Cardiac muscle cell (in vitro differentiated cells and primary cell): ENCODE data around the gene STUB1. TPM values are rescaled to one million over a fixed set of nuclear protein-coding genes. Genes with fewer than 3 reads are reported as not detected.

Experiments
- DNase-seq, 2 donors: peaks; one replicate each; pipeline versions ENCODE4 v3.0.0 to v3.0.0-alpha.2; 2010 to 2017; ENCODE audit warnings: low read depth in 1 of 2, low spot score in 1 of 2
- H3K27ac ChIP-seq: fragments of 200-600 bp; sonication (generic); 2 replicates; pipeline ENCODE4 v1.5.1; 2016
- H3K27me3 ChIP-seq: fragments of 200-600 bp; sonication (generic); 2 replicates; pipeline ENCODE4 v1.6.0; 2016; ENCODE audit warnings: control low read depth
- H3K36me3 ChIP-seq: fragments of 200-600 bp; sonication (generic); 2 replicates; pipeline ENCODE4 v1.5.1; 2016; ENCODE audit warnings: control low read depth
- H3K4me1 ChIP-seq: fragments of 200-600 bp; sonication (generic); 2 replicates; pipeline ENCODE4 v1.8.1; 2017; ENCODE audit warnings: low read depth, mild to moderate bottlenecking, mixed run types
- H3K4me3 ChIP-seq: fragments of 200-600 bp; sonication (generic); 2 replicates; pipeline ENCODE4 v1.5.1; 2016; ENCODE audit warnings: mild to moderate bottlenecking
- H3K9me3 ChIP-seq: fragments of 200-600 bp; sonication (generic); 2 replicates; pipeline ENCODE4 v1.5.1; 2017; ENCODE audit warnings: low read depth, mild to moderate bottlenecking, control low read depth
- CTCF ChIP-seq: IDR thresholded peaks from 2 replicates; pipeline ENCODE4 v1.5.1; 2012; ENCODE audit warnings: low read depth, mild to moderate bottlenecking, low read length
- polyA plus RNA-seq: library from polyadenylated mRNA; unstranded; fragments of >200 nt; fragmentation: Nextera tagmentation; extraction: Ambion mirVana; gene quantifications from 2 replicates; pipeline ENCODE4 v1.2.1, GENCODE V29; 2016
- total RNA-seq: library from RNA; depleted of rRNA; stranded (reverse); fragments of >200 nt; gene quantifications from 2 replicates; pipeline ENCODE4 v1.2.3, GENCODE V29; 2016

The STUB1 gene
- total and polyA plus RNA-seq, 2 experiments from 2014 or later = 176 to 269 TPM

GRCh38 chr16:684071-684794 is 4.0 kb downstream of the STUB1 start, which contains the start of gene JMJD8:
TSS of gene JMJD8 (minus strand) at chr16:684334. CDS start at chr16:684319, 15 bp downstream.
- no peak for TF ChIP-seq CTCF

GRCh38 chr16:684961-685696 is 4.9 kb downstream of the STUB1 start:
- H3K9me3 ChIP-seq = no peaks in the 10 kb centered on the region
- H3K27ac ChIP-seq = peak overlapping the region; percentile 68
- no peak for TF ChIP-seq CTCF
- DNase-seq = no peak
- peaks cover 16% of the 10 kb centered on the region for H3K4me1 ChIP-seq
- peaks cover 32% of the 10 kb centered on the region for H3K36me3 ChIP-seq
- H3K27me3 ChIP-seq = no peaks in the 10 kb centered on the region
- H3K4me3 ChIP-seq = no peak overlapping the region

More at GRCh38 chr16:684071-684794, 4.0 kb downstream of the STUB1 start, which contains the start of gene JMJD8:
- peak; percentile 97 to 98 for DNase-seq
- Histone ChIP-seq H3K4me1 (peaks cover 11% of the 10 kb centered on the region), H3K27me3 (no peaks in the 10 kb centered on the region), H3K4me3 (peak within 1 kb of the TSS; percentile 71), H3K27ac (peak within 1 kb of the TSS; percentile 71), H3K9me3 (no peaks in the 10 kb centered on the region), H3K36me3 (peaks cover 32% of the 10 kb centered on the region)

GRCh38 chr16:685967-686366 is 5.8 kb downstream of the STUB1 start:
- peak; percentile 44 for TF ChIP-seq CTCF
- peak; percentile 43 to 52 for DNase-seq
- Histone ChIP-seq H3K27ac (no peak overlapping the region), H3K27me3 (peaks cover under 1% of the 10 kb centered on the region), H3K9me3 (no peaks in the 10 kb centered on the region), H3K36me3 (peaks cover 32% of the 10 kb centered on the region), H3K4me3 (no peak overlapping the region), H3K4me1 (peaks cover 16% of the 10 kb centered on the region)

GRCh38 chr16:686459-687260 is 6.5 kb downstream of the STUB1 start:
- Histone ChIP-seq H3K4me1 (peaks cover 11% of the 10 kb centered on the region), H3K36me3 (peaks cover 27% of the 10 kb centered on the region), H3K27ac (no peak overlapping the region), H3K27me3 (peaks cover 8% of the 10 kb centered on the region), H3K9me3 (no peaks in the 10 kb centered on the region), H3K4me3 (no peak overlapping the region)
- no peak for DNase-seq
- TF ChIP-seq CTCF = no peak

DNA sequence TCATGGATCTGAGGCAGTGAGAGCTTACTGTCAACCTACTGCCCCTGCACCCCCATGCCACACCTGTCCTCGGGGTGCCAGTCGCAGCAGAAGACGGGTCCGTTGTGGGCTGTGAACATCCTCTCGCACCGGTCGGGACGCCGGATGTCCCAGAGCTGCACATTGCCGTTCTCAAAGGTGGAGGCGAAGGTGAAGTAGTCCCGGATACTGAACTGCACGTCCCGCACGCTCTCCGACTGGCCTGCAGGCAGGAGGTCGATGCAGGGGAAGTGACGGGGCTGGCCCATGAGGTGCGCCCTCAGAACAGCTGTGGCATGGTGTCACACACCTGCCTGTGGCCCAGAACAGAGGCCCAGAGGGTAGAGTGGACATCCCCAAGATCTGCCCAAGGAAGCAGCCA is 7.3 kb downstream of the STUB1 start:
- Histone ChIP-seq H3K36me3 (peaks cover 18% of the 10 kb centered on the region), H3K4me1 (peaks cover 11% of the 10 kb centered on the region), H3K27me3 (peaks cover 16% of the 10 kb centered on the region), H3K4me3 (no peak overlapping the region), H3K9me3 (no peaks in the 10 kb centered on the region), H3K27ac (no peak overlapping the region)
- DNase-seq = no peak
- TF ChIP-seq CTCF = no peak
